ENCODE results near the gene PFDN6. TPM values are rescaled to one million over a fixed set of nuclear protein-coding genes. Genes with fewer than 3 reads are reported as not detected.
"Not testable (repeated sequence)": the region's sequence is repeated elsewhere in the genome, so short reads cannot be mapped to it uniquely, and the experiment has no call there.

The PFDN6 gene
- total RNA-seq, 1 experiment from 2014 or later = 95.7 TPM

DNA sequence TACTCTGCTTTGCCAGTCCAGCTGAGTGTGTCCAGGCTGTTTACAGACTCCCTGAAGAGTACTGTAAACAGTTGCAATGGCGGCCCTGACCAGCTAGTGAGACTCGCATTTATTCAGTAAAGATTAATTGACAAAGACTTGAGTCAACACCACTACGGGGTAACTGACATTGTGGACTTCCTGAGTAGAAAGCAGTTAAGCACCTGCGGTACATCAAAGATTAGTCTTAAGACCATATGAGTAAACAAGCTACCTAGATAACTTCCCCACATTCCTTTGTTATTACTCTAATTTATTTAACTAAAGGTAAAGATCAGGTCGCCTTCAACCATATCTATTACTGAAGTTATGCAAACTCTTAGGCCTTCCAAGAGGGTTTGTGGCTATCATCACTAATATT, 30.4 kb upstream of the PFDN6 start:
- ATAC-seq = no peak
- ChIA-PET POLR2A (no interaction called here), CTCF (no interaction called here)
- Mint-ChIP-seq H3K4me1 (no peaks in the 10 kb centered on the region), H3K4me3 (no peak overlapping the region), H3K36me3 (peaks cover 50% of the 10 kb centered on the region), H3K27me3 (ENCODE audit: low read depth) (no peaks in the 10 kb centered on the region), H3K9me3 (no peaks in the 10 kb centered on the region), H3K27ac (no peak overlapping the region)
- TF ChIP-seq NFATC4 (CRISPR knock-in tag; IDR thresholded peaks at IDR 0.05) (no peak), MYBL2 (CRISPR knock-in tag; IDR thresholded peaks at IDR 0.05) (no peak), ZNF671 (CRISPR knock-in tag; IDR thresholded peaks at IDR 0.05) (no peak), HMGA2 (CRISPR knock-in tag; IDR thresholded peaks at IDR 0.05) (no peak), NFE2L1 (CRISPR knock-in tag; IDR thresholded peaks at IDR 0.05) (no peak)
- TF ChIP-seq, protein P1, sequence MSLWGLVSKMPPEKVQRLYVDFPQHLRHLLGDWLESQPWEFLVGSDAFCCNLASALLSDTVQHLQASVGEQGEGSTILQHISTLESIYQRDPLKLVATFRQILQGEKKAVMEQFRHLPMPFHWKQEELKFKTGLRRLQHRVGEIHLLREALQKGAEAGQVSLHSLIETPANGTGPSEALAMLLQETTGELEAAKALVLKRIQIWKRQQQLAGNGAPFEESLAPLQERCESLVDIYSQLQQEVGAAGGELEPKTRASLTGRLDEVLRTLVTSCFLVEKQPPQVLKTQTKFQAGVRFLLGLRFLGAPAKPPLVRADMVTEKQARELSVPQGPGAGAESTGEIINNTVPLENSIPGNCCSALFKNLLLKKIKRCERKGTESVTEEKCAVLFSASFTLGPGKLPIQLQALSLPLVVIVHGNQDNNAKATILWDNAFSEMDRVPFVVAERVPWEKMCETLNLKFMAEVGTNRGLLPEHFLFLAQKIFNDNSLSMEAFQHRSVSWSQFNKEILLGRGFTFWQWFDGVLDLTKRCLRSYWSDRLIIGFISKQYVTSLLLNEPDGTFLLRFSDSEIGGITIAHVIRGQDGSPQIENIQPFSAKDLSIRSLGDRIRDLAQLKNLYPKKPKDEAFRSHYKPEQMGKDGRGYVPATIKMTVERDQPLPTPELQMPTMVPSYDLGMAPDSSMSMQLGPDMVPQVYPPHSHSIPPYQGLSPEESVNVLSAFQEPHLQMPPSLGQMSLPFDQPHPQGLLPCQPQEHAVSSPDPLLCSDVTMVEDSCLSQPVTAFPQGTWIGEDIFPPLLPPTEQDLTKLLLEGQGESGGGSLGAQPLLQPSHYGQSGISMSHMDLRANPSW (CRISPR knock-in tag; conservative IDR thresholded peaks at IDR 0.05; ENCODE audit: low read depth) = no peak
- TF ChIP-seq, protein P2, sequence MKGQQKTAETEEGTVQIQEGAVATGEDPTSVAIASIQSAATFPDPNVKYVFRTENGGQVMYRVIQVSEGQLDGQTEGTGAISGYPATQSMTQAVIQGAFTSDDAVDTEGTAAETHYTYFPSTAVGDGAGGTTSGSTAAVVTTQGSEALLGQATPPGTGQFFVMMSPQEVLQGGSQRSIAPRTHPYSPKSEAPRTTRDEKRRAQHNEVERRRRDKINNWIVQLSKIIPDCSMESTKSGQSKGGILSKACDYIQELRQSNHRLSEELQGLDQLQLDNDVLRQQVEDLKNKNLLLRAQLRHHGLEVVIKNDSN (CRISPR knock-in tag; IDR thresholded peaks at IDR 0.05) = no peak
- no peak for DNase-seq (ENCODE audit: low spot score)

DNA sequence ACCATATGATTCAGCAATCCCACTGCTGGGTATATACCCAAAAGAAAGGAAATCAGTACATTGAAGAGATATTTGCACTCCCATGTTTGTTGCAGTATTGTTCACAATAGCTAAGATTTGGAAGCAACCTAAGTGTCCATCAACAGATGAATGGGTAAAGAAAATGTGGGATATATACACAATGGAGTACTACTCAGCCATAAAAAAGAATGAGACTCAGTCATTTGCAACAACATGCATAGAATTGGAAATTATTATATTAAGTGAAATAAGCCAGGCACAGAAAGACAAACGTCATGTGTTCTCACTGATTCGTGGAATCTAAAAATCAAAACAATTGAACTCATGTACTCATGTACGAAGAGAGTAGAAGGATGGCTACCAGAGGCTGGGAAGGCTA, 26.9 kb upstream of the PFDN6 start:
- DNase-seq (ENCODE audit: low spot score); H3K27me3 Mint-ChIP-seq (ENCODE audit: low read depth); H3K4me3 Mint-ChIP-seq; H3K9me3 Mint-ChIP-seq; POLR2A ChIA-PET; CTCF ChIA-PET; H3K27ac Mint-ChIP-seq; H3K4me1 Mint-ChIP-seq; ATAC-seq: not testable (repeated sequence)
- H3K36me3 Mint-ChIP-seq = peaks cover 58% of the 10 kb centered on the region

DNA sequence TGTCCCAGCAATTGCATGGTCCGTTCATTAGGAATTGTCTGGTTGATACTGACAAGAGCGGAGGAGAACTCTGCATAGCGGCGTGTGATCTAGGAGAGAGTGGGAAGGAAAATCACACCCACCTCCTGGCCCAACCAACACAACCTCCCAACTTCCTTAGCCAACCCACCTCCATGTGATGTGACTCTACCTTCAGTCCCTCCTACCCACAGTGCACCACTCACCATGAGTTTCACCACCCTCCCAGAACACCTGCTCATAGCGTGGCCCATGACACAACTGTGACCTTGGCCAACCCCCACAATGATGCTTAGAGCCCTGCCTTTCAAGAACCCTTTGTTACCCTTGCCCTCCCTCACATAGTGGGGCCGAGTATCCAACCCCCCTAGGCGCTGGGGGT, 25.4 kb upstream of the PFDN6 start:
- H3K4me1 Mint-ChIP-seq = no peaks in the 10 kb centered on the region
- no peak for DNase-seq (ENCODE audit: low spot score)
- no peak for ATAC-seq
- H3K9me3 Mint-ChIP-seq = no peaks in the 10 kb centered on the region
- no peaks in the 10 kb centered on the region for H3K27me3 Mint-ChIP-seq (ENCODE audit: low read depth)
- peaks cover 62% of the 10 kb centered on the region for H3K36me3 Mint-ChIP-seq
- no peak overlapping the region for H3K27ac Mint-ChIP-seq
- H3K4me3 Mint-ChIP-seq = no peak overlapping the region
- CTCF ChIA-PET = interaction anchor here (1.0 to 1.2 kb wide), 2 partner anchors 13 to 66 kb away, joined by 3 to 4 read pairs; partner anchors contain the start of gene B3GALT4
- TF ChIP-seq, protein P3, sequence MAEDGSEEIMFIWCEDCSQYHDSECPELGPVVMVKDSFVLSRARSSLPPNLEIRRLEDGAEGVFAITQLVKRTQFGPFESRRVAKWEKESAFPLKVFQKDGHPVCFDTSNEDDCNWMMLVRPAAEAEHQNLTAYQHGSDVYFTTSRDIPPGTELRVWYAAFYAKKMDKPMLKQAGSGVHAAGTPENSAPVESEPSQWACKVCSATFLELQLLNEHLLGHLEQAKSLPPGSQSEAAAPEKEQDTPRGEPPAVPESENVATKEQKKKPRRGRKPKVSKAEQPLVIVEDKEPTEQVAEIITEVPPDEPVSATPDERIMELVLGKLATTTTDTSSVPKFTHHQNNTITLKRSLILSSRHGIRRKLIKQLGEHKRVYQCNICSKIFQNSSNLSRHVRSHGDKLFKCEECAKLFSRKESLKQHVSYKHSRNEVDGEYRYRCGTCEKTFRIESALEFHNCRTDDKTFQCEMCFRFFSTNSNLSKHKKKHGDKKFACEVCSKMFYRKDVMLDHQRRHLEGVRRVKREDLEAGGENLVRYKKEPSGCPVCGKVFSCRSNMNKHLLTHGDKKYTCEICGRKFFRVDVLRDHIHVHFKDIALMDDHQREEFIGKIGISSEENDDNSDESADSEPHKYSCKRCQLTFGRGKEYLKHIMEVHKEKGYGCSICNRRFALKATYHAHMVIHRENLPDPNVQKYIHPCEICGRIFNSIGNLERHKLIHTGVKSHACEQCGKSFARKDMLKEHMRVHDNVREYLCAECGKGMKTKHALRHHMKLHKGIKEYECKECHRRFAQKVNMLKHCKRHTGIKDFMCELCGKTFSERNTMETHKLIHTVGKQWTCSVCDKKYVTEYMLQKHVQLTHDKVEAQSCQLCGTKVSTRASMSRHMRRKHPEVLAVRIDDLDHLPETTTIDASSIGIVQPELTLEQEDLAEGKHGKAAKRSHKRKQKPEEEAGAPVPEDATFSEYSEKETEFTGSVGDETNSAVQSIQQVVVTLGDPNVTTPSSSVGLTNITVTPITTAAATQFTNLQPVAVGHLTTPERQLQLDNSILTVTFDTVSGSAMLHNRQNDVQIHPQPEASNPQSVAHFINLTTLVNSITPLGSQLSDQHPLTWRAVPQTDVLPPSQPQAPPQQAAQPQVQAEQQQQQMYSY (CRISPR knock-in tag; IDR thresholded peaks at IDR 0.05) = no peak
- TF ChIP-seq FOXK1 (CRISPR knock-in tag; IDR thresholded peaks at IDR 0.05) (no peak), ZNF263 (CRISPR knock-in tag; IDR thresholded peaks at IDR 0.05; ENCODE audit: low read depth) (no peak), FOXP1 (CRISPR knock-in tag; IDR thresholded peaks at IDR 0.05; ENCODE audit: borderline replicate concordance) (no peak)
- TF ChIP-seq, protein P4, sequence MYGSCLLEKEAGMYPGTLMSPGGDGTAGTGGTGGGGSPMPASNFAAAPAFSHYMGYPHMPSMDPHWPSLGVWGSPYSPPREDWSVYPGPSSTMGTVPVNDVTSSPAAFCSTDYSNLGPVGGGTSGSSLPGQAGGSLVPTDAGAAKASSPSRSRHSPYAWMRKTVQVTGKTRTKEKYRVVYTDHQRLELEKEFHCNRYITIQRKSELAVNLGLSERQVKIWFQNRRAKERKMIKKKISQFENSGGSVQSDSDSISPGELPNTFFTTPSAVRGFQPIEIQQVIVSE (CRISPR knock-in tag; IDR thresholded peaks at IDR 0.05; ENCODE audit: borderline replicate concordance) = no peak
- TF ChIP-seq, protein P5, sequence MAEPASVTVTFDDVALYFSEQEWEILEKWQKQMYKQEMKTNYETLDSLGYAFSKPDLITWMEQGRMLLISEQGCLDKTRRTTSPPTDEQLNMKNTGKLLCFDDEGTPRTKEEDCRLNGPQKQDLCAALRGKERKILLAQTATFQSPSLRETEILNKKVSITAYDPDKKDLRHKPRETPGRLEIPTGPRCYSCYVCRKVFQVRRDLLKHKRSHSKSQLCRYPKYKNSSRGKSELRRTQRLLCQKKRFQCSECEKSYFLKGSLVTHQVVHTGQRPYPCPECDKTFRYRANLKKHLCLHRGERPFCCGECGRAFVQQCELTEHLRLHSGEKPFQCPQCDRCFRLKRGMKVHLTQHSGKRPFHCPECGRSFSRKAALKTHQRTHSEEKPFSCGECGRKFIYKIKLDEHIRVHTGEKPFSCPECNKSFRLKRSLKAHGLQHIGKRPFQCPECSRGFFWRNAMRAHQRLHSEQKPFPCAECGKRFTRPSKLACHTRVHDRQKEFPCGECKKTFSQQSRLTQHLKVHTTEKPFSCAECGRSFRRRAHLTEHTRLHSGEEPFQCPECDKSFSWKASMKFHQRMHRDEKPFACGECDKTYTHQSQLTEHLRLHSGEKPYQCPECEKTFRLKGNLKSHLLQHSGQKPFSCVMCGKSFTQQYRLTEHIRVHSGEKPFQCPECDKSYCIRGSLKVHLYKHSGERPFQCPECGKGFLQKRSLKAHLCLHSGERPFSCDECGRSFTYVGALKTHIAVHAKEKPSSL (CRISPR knock-in tag; conservative IDR thresholded peaks at IDR 0.05) = no peak
- POLR2A ChIA-PET = interaction anchor here (1.2 kb wide), 1 partner anchor 8 kb away, joined by 5 read pairs; the partner anchor contains the start of genes RPS18 and VPS52
